Astrocyte (in vitro differentiated cells and primary cell): Measurements from ENCODE around the gene STOML1.

Source experiments
- EZH2 ChIP-seq: IDR thresholded peaks from 2 replicates; pipeline ENCODE4 v1.6.1; 2012; ENCODE audit warnings: mild to moderate bottlenecking, low read length, inconsistent platforms; ENCODE audit not compliant: insufficient read depth
- TF ChIP-seq, protein P1 (sequence below): IDR thresholded peaks from 2 replicates; pipeline ENCODE4 v1.5.1; 2011; ENCODE audit warnings: low read depth, mild to moderate bottlenecking, inconsistent platforms, low read length, moderate library complexity; ENCODE audit not compliant: insufficient read depth

DNA sequence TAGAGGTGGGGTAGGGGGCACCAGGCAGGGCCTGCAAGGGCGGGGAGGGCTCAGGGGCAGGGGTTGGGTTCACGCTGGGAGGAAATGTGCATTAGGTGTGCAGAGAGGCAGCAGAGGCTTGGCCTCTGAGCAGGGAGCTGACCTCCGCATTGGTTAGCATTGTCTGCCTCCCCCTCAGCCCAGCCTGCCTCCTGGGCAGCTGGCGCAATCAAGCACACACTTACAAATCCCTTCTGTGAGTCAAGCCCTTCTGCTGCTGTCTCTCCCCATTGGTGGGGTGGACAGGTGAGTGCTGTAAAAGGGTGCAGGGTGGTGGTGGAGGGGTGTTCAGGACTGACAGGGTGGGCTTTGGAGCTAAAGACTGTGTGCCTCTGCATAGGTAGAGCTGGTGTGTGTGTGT, 56.5 kb downstream of the STOML1 start:
- TF ChIP-seq, protein P1, sequence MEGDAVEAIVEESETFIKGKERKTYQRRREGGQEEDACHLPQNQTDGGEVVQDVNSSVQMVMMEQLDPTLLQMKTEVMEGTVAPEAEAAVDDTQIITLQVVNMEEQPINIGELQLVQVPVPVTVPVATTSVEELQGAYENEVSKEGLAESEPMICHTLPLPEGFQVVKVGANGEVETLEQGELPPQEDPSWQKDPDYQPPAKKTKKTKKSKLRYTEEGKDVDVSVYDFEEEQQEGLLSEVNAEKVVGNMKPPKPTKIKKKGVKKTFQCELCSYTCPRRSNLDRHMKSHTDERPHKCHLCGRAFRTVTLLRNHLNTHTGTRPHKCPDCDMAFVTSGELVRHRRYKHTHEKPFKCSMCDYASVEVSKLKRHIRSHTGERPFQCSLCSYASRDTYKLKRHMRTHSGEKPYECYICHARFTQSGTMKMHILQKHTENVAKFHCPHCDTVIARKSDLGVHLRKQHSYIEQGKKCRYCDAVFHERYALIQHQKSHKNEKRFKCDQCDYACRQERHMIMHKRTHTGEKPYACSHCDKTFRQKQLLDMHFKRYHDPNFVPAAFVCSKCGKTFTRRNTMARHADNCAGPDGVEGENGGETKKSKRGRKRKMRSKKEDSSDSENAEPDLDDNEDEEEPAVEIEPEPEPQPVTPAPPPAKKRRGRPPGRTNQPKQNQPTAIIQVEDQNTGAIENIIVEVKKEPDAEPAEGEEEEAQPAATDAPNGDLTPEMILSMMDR = no peak
- no peak for TF ChIP-seq EZH2
